Caco-2 (cell line): ENCODE results near the gene KRT5. TPM values are rescaled to one million over a fixed set of nuclear protein-coding genes. Genes with fewer than 3 reads are reported as not detected.

ENCODE experiments used
- BruUV-seq: library from RNA; stranded (reverse); fragments of 400-500 nt; replicated peaks from 2 replicates; lab custom pipeline; 2021; lab: Mats Ljungman, UMichigan
- CTCF ChIA-PET: fragments of 300-600 bp; sonication (Branson Sonifier 250); formaldehyde crosslinking; loops from one replicate; lab custom pipeline; 2022; ENCODE audit warnings: antibody characterized with exemption; lab: Charles Lee
- POLR2A ChIA-PET: fragments of 300-600 bp; sonication (Branson Sonifier 250); formaldehyde crosslinking; loops from one replicate; lab custom pipeline; 2022; ENCODE audit warnings: antibody characterized with exemption; lab: Charles Lee
- DNase-seq, 2 experiments: peaks; one replicate each; pipeline versions ENCODE4 v3.0.0 to v3.0.0-alpha.2; 2020 to 2022
- H3K27me3 ChIP-seq: replicated peaks from 2 replicates; pipeline ENCODE4 v1.6.0; 2011; ENCODE audit warnings: low read length; ENCODE audit not compliant: control insufficient read depth, insufficient read depth
- H3K36me3 ChIP-seq: 2 replicates; pipeline ENCODE4 v1.5.1; 2011; ENCODE audit warnings: low read length; ENCODE audit not compliant: control insufficient read depth, insufficient read depth
- H3K4me1 ChIP-seq: fragments of 250-450 bp; sonication (Bioruptor Pico); 2 replicates; pipeline ENCODE4 v1.5.1; 2020; ENCODE audit warnings: mild to moderate bottlenecking
- H3K4me3 ChIP-seq: 2 replicates; pipeline ENCODE4 v1.5.1; 2011; ENCODE audit warnings: low read depth, mild to moderate bottlenecking, control low read depth, low read length
- H3K9me3 ChIP-seq: fragments of 250-450 bp; sonication (Bioruptor Pico); 2 replicates; pipeline ENCODE4 v1.5.1; 2020; ENCODE audit warnings: mild to moderate bottlenecking, moderate library complexity
- H3K27ac Mint-ChIP-seq: one replicate; pipeline ENCODE4 v1.8.0; 2022; ENCODE audit warnings: mixed read lengths; ENCODE audit not compliant: unreplicated experiment
- H3K27me3 Mint-ChIP-seq: one replicate; pipeline ENCODE4 v1.8.0; 2022; ENCODE audit warnings: mixed read lengths; ENCODE audit not compliant: insufficient read depth, unreplicated experiment
- H3K36me3 Mint-ChIP-seq: one replicate; pipeline ENCODE4 v1.8.0; 2022; ENCODE audit warnings: mild to moderate bottlenecking, mixed read lengths; ENCODE audit not compliant: insufficient read depth, unreplicated experiment
- H3K4me1 Mint-ChIP-seq: one replicate; pipeline ENCODE4 v1.8.0; 2022; ENCODE audit warnings: low read depth, mixed read lengths; ENCODE audit not compliant: unreplicated experiment
- H3K4me3 Mint-ChIP-seq: one replicate; pipeline ENCODE4 v1.8.0; 2022; ENCODE audit warnings: mild to moderate bottlenecking, moderate library complexity, mixed read lengths; ENCODE audit not compliant: unreplicated experiment
- H3K9me3 Mint-ChIP-seq: one replicate; pipeline ENCODE4 v1.8.0; 2022; ENCODE audit warnings: mixed read lengths; ENCODE audit not compliant: unreplicated experiment
- intact Hi-C: fragments of 100-400 bp; cut with micrococcal nuclease; formaldehyde crosslinking; loops from one replicate; pipeline ENCODE4 v1.10.0; 2022; ENCODE audit not compliant: unreplicated experiment
- total RNA-seq: library from RNA; stranded (reverse); gene quantifications from 2 replicates; pipeline ENCODE4 v1.2.3, GENCODE V29; 2022
- TF ChIP-seq, protein P1 (sequence below), 2 experiments: fragments of 200-600 bp in 1 of 2; IDR thresholded peaks; 1 replicate in 1 of 2; 2 replicates in 1 of 2; pipeline versions ENCODE4 v1.5.1 to v1.8.0; 2011 to 2022; ENCODE audit warnings: antibody characterized with exemption in 1 of 2, control low read depth in 1 of 2, inconsistent platforms in 1 of 2, low read depth in 1 of 2, low read length in 1 of 2, mild to moderate bottlenecking in 1 of 2, moderate library complexity in 1 of 2; ENCODE audit not compliant: insufficient read depth in 1 of 2, severe bottlenecking in 1 of 2, unreplicated experiment in 1 of 2

The KRT5 gene
- total RNA-seq, 1 experiment from 2014 or later, result 0.50 TPM

DNA sequence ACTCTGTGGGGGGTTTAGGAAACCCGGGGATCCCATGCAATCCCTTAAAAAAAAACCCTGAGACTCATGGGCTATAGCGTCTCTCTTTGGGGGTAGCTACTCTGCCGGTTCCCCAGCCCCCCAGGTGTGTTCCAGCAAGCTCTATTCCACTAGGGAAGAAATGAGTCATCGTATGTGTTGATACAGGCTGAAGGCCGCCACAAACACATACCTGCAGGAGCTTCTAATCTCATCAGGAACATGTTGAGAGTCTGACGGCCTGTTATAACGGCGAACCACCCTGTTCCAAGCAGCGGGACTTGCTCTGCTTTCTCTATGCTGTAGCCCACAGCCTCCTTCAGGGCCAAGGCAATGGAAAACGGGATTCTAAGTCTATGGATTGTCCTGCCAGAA is 977 bp upstream of the KRT5 start:
- no peaks in the 10 kb centered on the region for H3K27me3 ChIP-seq
- ChIA-PET CTCF (interaction anchor here (0.7 kb wide), 1 partner anchor 26 kb away, joined by 3 read pairs; no protein-coding TSS in a partner anchor), POLR2A (no interaction called here)
- BruUV-seq, result no TSS peak
- H3K27ac Mint-ChIP-seq, result no peak overlapping the region
- TF ChIP-seq, protein P1, sequence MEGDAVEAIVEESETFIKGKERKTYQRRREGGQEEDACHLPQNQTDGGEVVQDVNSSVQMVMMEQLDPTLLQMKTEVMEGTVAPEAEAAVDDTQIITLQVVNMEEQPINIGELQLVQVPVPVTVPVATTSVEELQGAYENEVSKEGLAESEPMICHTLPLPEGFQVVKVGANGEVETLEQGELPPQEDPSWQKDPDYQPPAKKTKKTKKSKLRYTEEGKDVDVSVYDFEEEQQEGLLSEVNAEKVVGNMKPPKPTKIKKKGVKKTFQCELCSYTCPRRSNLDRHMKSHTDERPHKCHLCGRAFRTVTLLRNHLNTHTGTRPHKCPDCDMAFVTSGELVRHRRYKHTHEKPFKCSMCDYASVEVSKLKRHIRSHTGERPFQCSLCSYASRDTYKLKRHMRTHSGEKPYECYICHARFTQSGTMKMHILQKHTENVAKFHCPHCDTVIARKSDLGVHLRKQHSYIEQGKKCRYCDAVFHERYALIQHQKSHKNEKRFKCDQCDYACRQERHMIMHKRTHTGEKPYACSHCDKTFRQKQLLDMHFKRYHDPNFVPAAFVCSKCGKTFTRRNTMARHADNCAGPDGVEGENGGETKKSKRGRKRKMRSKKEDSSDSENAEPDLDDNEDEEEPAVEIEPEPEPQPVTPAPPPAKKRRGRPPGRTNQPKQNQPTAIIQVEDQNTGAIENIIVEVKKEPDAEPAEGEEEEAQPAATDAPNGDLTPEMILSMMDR (IDR thresholded peaks at IDR 0.05; ENCODE audit: insufficient read depth in 1 of 2, low read depth in 1 of 2, low read length in 1 of 2, severe bottlenecking in 1 of 2, unreplicated experiment in 1 of 2), result no peak
- no peak overlapping the region for H3K4me3 ChIP-seq
- H3K36me3 ChIP-seq, result no peaks in the 10 kb centered on the region
- peaks cover 19% of the 10 kb centered on the region for H3K4me1 ChIP-seq
- H3K4me1 Mint-ChIP-seq, result no peaks in the 10 kb centered on the region
- no peak for DNase-seq
- no peaks in the 10 kb centered on the region for H3K36me3 Mint-ChIP-seq
- no peaks in the 10 kb centered on the region for H3K9me3 Mint-ChIP-seq
- H3K27me3 Mint-ChIP-seq, result no peaks in the 10 kb centered on the region
- H3K4me3 Mint-ChIP-seq, result no peak overlapping the region
- intact Hi-C loops, result no loop called here
- no peaks in the 10 kb centered on the region for H3K9me3 ChIP-seq

DNA sequence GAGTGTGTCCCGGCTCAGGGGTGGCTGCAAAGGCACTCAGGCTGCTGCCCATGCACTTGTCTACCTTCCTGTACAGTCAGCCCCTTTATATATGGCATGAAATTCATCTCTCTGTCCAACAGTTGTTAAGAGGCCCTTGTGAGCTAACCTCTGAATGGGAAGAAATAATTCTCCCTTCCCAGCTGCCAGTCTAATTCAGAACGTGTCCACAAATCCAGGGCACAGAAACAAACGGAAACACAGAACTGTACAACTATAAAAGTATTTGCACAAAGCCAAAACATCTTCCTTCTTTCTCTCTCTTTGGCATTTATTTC is 849 bp downstream of the KRT5 start:
- H3K27ac Mint-ChIP-seq, result no peak overlapping the region
- ChIA-PET POLR2A (interaction anchor here (0.6 kb wide), 1 partner anchor 19 kb away, joined by 3 read pairs; no protein-coding TSS in a partner anchor), CTCF (no interaction called here)
- Histone ChIP-seq H3K9me3 (no peaks in the 10 kb centered on the region), H3K4me3 (no peak overlapping the region), H3K27me3 (no peaks in the 10 kb centered on the region), H3K36me3 (no peaks in the 10 kb centered on the region), H3K4me1 (peaks cover 19% of the 10 kb centered on the region)
- no peaks in the 10 kb centered on the region for H3K27me3 Mint-ChIP-seq
- no peaks in the 10 kb centered on the region for H3K9me3 Mint-ChIP-seq
- no TSS peak for BruUV-seq
- TF ChIP-seq, protein P1 (IDR thresholded peaks at IDR 0.05; ENCODE audit: insufficient read depth in 1 of 2, low read depth in 1 of 2, low read length in 1 of 2, severe bottlenecking in 1 of 2, unreplicated experiment in 1 of 2), result no peak
- H3K4me3 Mint-ChIP-seq, result no peak overlapping the region
- no peak for DNase-seq
- no peaks in the 10 kb centered on the region for H3K4me1 Mint-ChIP-seq
- intact Hi-C loops, result no loop called here
- no peaks in the 10 kb centered on the region for H3K36me3 Mint-ChIP-seq

DNA sequence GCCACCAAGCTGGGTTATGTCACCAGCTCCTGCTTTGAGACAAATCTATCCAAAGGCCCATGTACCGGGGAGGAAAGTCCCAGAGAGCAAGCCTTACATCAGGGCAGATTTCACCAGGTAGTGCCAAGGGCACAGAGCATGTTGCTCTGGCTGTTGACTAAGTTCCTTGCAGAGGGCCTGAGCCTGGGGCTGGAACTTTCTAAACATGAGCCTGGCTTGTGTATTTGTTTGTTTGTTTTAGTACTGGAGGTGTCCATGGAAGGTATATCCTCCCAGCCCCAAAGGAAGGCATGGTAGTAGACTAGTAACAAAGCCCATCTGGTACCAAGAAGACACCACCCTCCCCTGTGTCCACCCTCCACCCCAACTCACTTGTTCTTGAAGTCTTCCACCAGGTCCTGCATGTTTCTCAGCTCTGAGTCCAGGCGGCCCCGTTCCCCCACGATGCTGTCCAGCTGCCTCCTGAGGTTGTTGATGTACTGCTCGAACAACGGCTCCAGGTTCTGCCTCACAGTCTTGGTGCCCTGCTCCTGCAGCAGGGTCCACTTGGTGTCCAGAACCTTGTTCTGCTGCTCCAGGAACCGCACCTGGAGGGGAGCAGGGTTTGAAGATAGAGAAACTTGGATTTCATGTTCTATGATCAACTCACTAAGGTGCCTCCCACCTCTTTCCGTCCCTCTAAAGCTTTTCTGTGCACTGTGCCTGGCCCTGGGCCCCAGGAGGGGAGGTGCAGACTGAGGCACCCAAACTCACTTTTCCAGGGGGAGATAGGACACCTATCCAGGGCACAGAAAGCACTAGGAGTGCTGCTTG is 1.4 kb downstream of the KRT5 start:
- ChIA-PET CTCF (no interaction called here), POLR2A (interaction anchor here (0.6 kb wide), 1 partner anchor 18 kb away, joined by 3 read pairs; no protein-coding TSS in a partner anchor)
- no TSS peak for BruUV-seq
- Histone ChIP-seq H3K4me3 (no peak overlapping the region), H3K9me3 (no peaks in the 10 kb centered on the region), H3K27me3 (no peaks in the 10 kb centered on the region), H3K36me3 (no peaks in the 10 kb centered on the region), H3K4me1 (peaks cover 19% of the 10 kb centered on the region)
- no peak for DNase-seq
- no peaks in the 10 kb centered on the region for H3K4me1 Mint-ChIP-seq
- TF ChIP-seq, protein P1 (IDR thresholded peaks at IDR 0.05; ENCODE audit: insufficient read depth in 1 of 2, low read depth in 1 of 2, low read length in 1 of 2, severe bottlenecking in 1 of 2, unreplicated experiment in 1 of 2), result no peak
- H3K27me3 Mint-ChIP-seq, result no peaks in the 10 kb centered on the region
- no peak overlapping the region for H3K4me3 Mint-ChIP-seq
- H3K36me3 Mint-ChIP-seq, result no peaks in the 10 kb centered on the region
- no peaks in the 10 kb centered on the region for H3K9me3 Mint-ChIP-seq
- no peak overlapping the region for H3K27ac Mint-ChIP-seq
- intact Hi-C loops, result no loop called here
